Glutamatergic neuron (in vitro differentiated cells): ENCODE data around the gene PTEN. TPM values are rescaled to one million over a fixed set of nuclear protein-coding genes. Genes with fewer than 3 reads are reported as not detected.

Source experiments
- DNase-seq: peaks from one replicate; pipeline ENCODE4 v3.0.0; 2022
- H3K27ac Mint-ChIP-seq: one replicate; pipeline ENCODE4 v1.8.0; 2020; ENCODE audit warnings: mild to moderate bottlenecking, mixed read lengths, inconsistent platforms; ENCODE audit not compliant: unreplicated experiment
- H3K27me3 Mint-ChIP-seq: one replicate; pipeline ENCODE4 v1.8.0; 2020; ENCODE audit warnings: mild to moderate bottlenecking, moderate library complexity, mixed read lengths, inconsistent platforms; ENCODE audit not compliant: unreplicated experiment
- H3K36me3 Mint-ChIP-seq: one replicate; pipeline ENCODE4 v1.8.0; 2020; ENCODE audit warnings: mild to moderate bottlenecking, mixed read lengths, inconsistent platforms; ENCODE audit not compliant: unreplicated experiment
- H3K4me1 Mint-ChIP-seq: one replicate; pipeline ENCODE4 v1.8.0; 2020; ENCODE audit warnings: mild to moderate bottlenecking, low read depth, mixed read lengths, inconsistent platforms; ENCODE audit not compliant: unreplicated experiment
- H3K4me3 Mint-ChIP-seq: one replicate; pipeline ENCODE4 v1.8.0; 2020; ENCODE audit warnings: mild to moderate bottlenecking, mixed read lengths, inconsistent platforms; ENCODE audit not compliant: unreplicated experiment
- H3K9me3 Mint-ChIP-seq: one replicate; pipeline ENCODE4 v1.8.0; 2020; ENCODE audit warnings: mild to moderate bottlenecking, moderate library complexity, mixed read lengths, inconsistent platforms; ENCODE audit not compliant: unreplicated experiment
- CTCF ChIP-seq: fragments of 200-600 bp; sonication (generic); IDR thresholded peaks from one replicate; pipeline ENCODE4 v1.5.0; 2021; ENCODE audit not compliant: partially characterized antibody, unreplicated experiment
- total RNA-seq: library from RNA; stranded (reverse); fragmentation: NEBNext Ultra II Directional; extraction: Animal tissue kit (Norgen Biotek cat#: 25700); gene quantifications from one replicate; pipeline ENCODE4 v1.2.1, GENCODE V29; 2021; ENCODE audit not compliant: unreplicated experiment

Gene PTEN
- total RNA-seq, 1 donor from 2014 or later: 61.2 TPM

- Mint-ChIP-seq H3K36me3 (no peaks in the 10 kb centered on the region), H3K4me3 (no peak overlapping the region), H3K4me1 (no peaks in the 10 kb centered on the region), H3K9me3 (no peaks in the 10 kb centered on the region), H3K27me3 (no peaks in the 10 kb centered on the region), H3K27ac (no peak overlapping the region)
- no peak for TF ChIP-seq CTCF
- no peak for DNase-seq
Observed at GRCh38 chr10:87842220-87842641, 21.2 kb upstream of the PTEN start.

GRCh38 chr10:87842776-87843497, 20.5 kb upstream of the PTEN start:
- Mint-ChIP-seq H3K27me3 (no peaks in the 10 kb centered on the region), H3K9me3 (no peaks in the 10 kb centered on the region), H3K36me3 (no peaks in the 10 kb centered on the region), H3K4me1 (no peaks in the 10 kb centered on the region), H3K4me3 (no peak overlapping the region), H3K27ac (no peak overlapping the region)
- DNase-seq: no peak
- no peak for TF ChIP-seq CTCF

GRCh38 chr10:87843714-87844113, 19.7 kb upstream of the PTEN start:
- TF ChIP-seq CTCF: no peak

GRCh38 chr10:87844837-87845623, 18.4 kb upstream of the PTEN start:
- Mint-ChIP-seq H3K27me3 (no peaks in the 10 kb centered on the region), H3K4me3 (no peak overlapping the region), H3K9me3 (no peaks in the 10 kb centered on the region), H3K36me3 (no peaks in the 10 kb centered on the region), H3K4me1 (no peaks in the 10 kb centered on the region), H3K27ac (no peak overlapping the region)
- TF ChIP-seq CTCF: no peak
- DNase-seq: no peak

More at GRCh38 chr10:87843714-87844113, 19.7 kb upstream of the PTEN start:
- H3K4me1 Mint-ChIP-seq: no peaks in the 10 kb centered on the region
- H3K36me3 Mint-ChIP-seq: no peaks in the 10 kb centered on the region
- H3K9me3 Mint-ChIP-seq: no peaks in the 10 kb centered on the region
- H3K27me3 Mint-ChIP-seq: no peaks in the 10 kb centered on the region
- no peak overlapping the region for H3K27ac Mint-ChIP-seq
- no peak overlapping the region for H3K4me3 Mint-ChIP-seq
- no peak for DNase-seq

GRCh38 chr10:87845624-87845998, 17.8 kb upstream of the PTEN start:
- Mint-ChIP-seq H3K4me3 (no peak overlapping the region), H3K9me3 (no peaks in the 10 kb centered on the region), H3K27me3 (no peaks in the 10 kb centered on the region), H3K27ac (no peak overlapping the region), H3K4me1 (no peaks in the 10 kb centered on the region), H3K36me3 (no peaks in the 10 kb centered on the region)
- no peak for TF ChIP-seq CTCF
- no peak for DNase-seq
